Fibroblast of the aortic adventitia (primary cell): ENCODE data around the gene NR5A2. TPM values are rescaled to one million over a fixed set of nuclear protein-coding genes. Genes with fewer than 3 reads are reported as not detected.

ENCODE experiments used
- DNase-seq: peaks from one replicate; pipeline ENCODE4 v3.0.0-alpha.2; 2010; ENCODE audit warnings: low read depth
- H3K4me3 ChIP-seq: 2 replicates; pipeline ENCODE4 v1.5.1; 2011; ENCODE audit warnings: low read depth, mild to moderate bottlenecking, control low read depth, low read length, moderate library complexity
- CTCF ChIP-seq: IDR thresholded peaks from 2 replicates; pipeline ENCODE4 v1.5.1; 2011; ENCODE audit warnings: mild to moderate bottlenecking, low read length, control low read depth, inconsistent platforms; ENCODE audit not compliant: insufficient read depth
- total RNA-seq: library from RNA; depleted of rRNA; stranded (reverse); fragments of >200 nt; gene quantifications from 2 replicates; pipeline ENCODE4 v1.2.3, GENCODE V29; 2012; ENCODE audit warnings: low replicate concordance

Gene NR5A2
- total RNA-seq, 1 donor: 11.5 TPM

- H3K4me3 ChIP-seq: no peak overlapping the region
- DNase-seq: no peak
- TF ChIP-seq CTCF: no peak
Measured at GRCh38 chr1:200146100-200146499, 118.6 kb downstream of the NR5A2 start.

GRCh38 chr1:200147094-200147493 is 119.6 kb downstream of the NR5A2 start:
- H3K4me3 ChIP-seq: no peak overlapping the region
- TF ChIP-seq CTCF: no peak
- no peak for DNase-seq

- no peak for DNase-seq
- TF ChIP-seq CTCF: no peak
- no peak overlapping the region for H3K4me3 ChIP-seq
Measured at GRCh38 chr1:200147742-200148141, 120.2 kb downstream of the NR5A2 start.

- H3K4me3 ChIP-seq: no peak overlapping the region
- TF ChIP-seq CTCF: no peak
- no peak for DNase-seq
Measured at GRCh38 chr1:200150006-200150405, 122.5 kb downstream of the NR5A2 start.

- DNase-seq: peak; percentile 72
- TF ChIP-seq CTCF: no peak
- no peak overlapping the region for H3K4me3 ChIP-seq
Measured at GRCh38 chr1:200150721-200151120, 123.2 kb downstream of the NR5A2 start.

GRCh38 chr1:200152336-200152735 is 124.8 kb downstream of the NR5A2 start:
- DNase-seq: no peak
- TF ChIP-seq CTCF: no peak
- no peak overlapping the region for H3K4me3 ChIP-seq

- DNase-seq: no peak
- H3K4me3 ChIP-seq: no peak overlapping the region
- TF ChIP-seq CTCF: no peak
Measured at GRCh38 chr1:200153277-200154055, 126.0 kb downstream of the NR5A2 start.
